A549 (cell line): ENCODE results near the gene BABAM2. TPM values are rescaled to one million over a fixed set of nuclear protein-coding genes. Genes with fewer than 3 reads are reported as not detected.
A peak's percentile ranks its signal among the peaks of the same experiment; 100 is the strongest.

Experiments used
- ATOH8 ChIP-seq: fragments of 250-450 bp; sonication (Bioruptor Pico); IDR thresholded peaks from 2 replicates; pipeline ENCODE4 v1.5.0; 2020; ENCODE audit warnings: low read depth, mild to moderate bottlenecking, moderate library complexity
- BCL3 ChIP-seq: fragments of >200 bp; sonication (Bioruptor Twin); formaldehyde crosslinking; IDR thresholded peaks from 3 replicates; pipeline ENCODE4 v1.6.1; 2016
- CHD2 ChIP-seq: fragments of 150-350 bp; IDR thresholded peaks from 2 replicates; pipeline ENCODE4 v1.6.1; 2014; ENCODE audit warnings: low read length; ENCODE audit not compliant: partially characterized antibody
- CHD4 ChIP-seq: fragments of 200-600 bp; sonication (generic); IDR thresholded peaks from 2 replicates; pipeline ENCODE4 v1.6.1; 2016; ENCODE audit warnings: antibody characterized with exemption, mild to moderate bottlenecking, borderline replicate concordance
- CTCF ChIP-seq: fragments of >200 bp; sonication (Bioruptor Twin); formaldehyde crosslinking; IDR thresholded peaks from 3 replicates; pipeline ENCODE4 v1.5.1; 2016
- ELK1 ChIP-seq: fragments of 150-350 bp; IDR thresholded peaks from 2 replicates; pipeline ENCODE4 v1.6.1; 2014; ENCODE audit warnings: low read depth, mild to moderate bottlenecking, low read length
- EP300 ChIP-seq, 2 experiments: fragments of >200 bp; sonication (Bioruptor Twin); formaldehyde crosslinking; IDR thresholded peaks; 2 replicates in 1 of 2; 3 replicates in 1 of 2; pipeline ENCODE4 v1.6.1; 2016 to 2017
- ESRRA ChIP-seq: fragments of 150-350 bp; IDR thresholded peaks from 2 replicates; pipeline ENCODE4 v1.6.1; 2014; ENCODE audit warnings: mild to moderate bottlenecking, low read length, borderline replicate concordance
- FOSL2 ChIP-seq, 2 experiments: fragments of 450-650 bp in 1 of 2; fragments of >200 bp in 1 of 2; sonication (Bioruptor Twin) in 1 of 2; formaldehyde crosslinking; IDR thresholded peaks; 2 replicates each; pipeline versions ENCODE4 v1.5.0 to v1.6.1; 2016 to 2020; ENCODE audit warnings: mild to moderate bottlenecking in 1 of 2, moderate library complexity in 1 of 2
- FOXS1 ChIP-seq: fragments of 250-450 bp; sonication (Bioruptor Pico); IDR thresholded peaks from 2 replicates; pipeline ENCODE4 v1.5.0; 2020; ENCODE audit warnings: mild to moderate bottlenecking, moderate library complexity
- HES2 ChIP-seq: fragments of >200 bp; sonication (Bioruptor Twin); formaldehyde crosslinking; IDR thresholded peaks from 2 replicates; pipeline ENCODE4 v1.6.1; 2016
- HMGXB4 ChIP-seq: fragments of 250-450 bp; sonication (Bioruptor Pico); IDR thresholded peaks from 2 replicates; pipeline ENCODE4 v1.5.0; 2021; ENCODE audit warnings: mild to moderate bottlenecking, moderate library complexity, borderline replicate concordance
- KDM1A ChIP-seq: fragments of 200-600 bp; sonication (generic); IDR thresholded peaks from 2 replicates; pipeline ENCODE4 v1.6.1; 2016; ENCODE audit warnings: low read depth, mild to moderate bottlenecking
- MAX ChIP-seq: IDR thresholded peaks from 2 replicates; pipeline ENCODE4 v1.6.1; 2012
- MYC ChIP-seq: IDR thresholded peaks from 2 replicates; pipeline ENCODE4 v1.6.1; 2012; ENCODE audit warnings: mild to moderate bottlenecking, inconsistent platforms, low read length, improper control_type of control experiment, borderline replicate concordance
- NFE2L2 ChIP-seq: fragments of 150-350 bp; conservative IDR thresholded peaks from 2 replicates; pipeline ENCODE4 v1.6.1; 2014; ENCODE audit warnings: low read length
- PBX3 ChIP-seq: IDR thresholded peaks from 2 replicates; pipeline ENCODE4 v1.6.1; 2012
- PHF8 ChIP-seq: fragments of 200-600 bp; sonication (generic); IDR thresholded peaks from 2 replicates; pipeline ENCODE4 v1.6.1; 2016; ENCODE audit warnings: low read depth, mild to moderate bottlenecking, antibody characterized with exemption, moderate library complexity, borderline replicate concordance
- RAD21 ChIP-seq, 2 experiments: fragments of >200 bp in 1 of 2; sonication (Bioruptor Twin) in 1 of 2; formaldehyde crosslinking in 1 of 2; IDR thresholded peaks in 1 of 2; conservative IDR thresholded peaks in 1 of 2; 2 replicates in 1 of 2; 3 replicates in 1 of 2; pipeline ENCODE4 v1.6.1; 2012 to 2018; ENCODE audit warnings: inconsistent platforms in 1 of 2
- RNF2 ChIP-seq: fragments of 200-600 bp; sonication (generic); IDR thresholded peaks from 2 replicates; pipeline ENCODE4 v1.6.1; 2016; ENCODE audit warnings: low read depth, mild to moderate bottlenecking, antibody characterized with exemption, moderate library complexity, borderline replicate concordance
- SMC3 ChIP-seq: fragments of >200 bp; sonication (Bioruptor Twin); formaldehyde crosslinking; IDR thresholded peaks from 3 replicates; pipeline ENCODE4 v1.6.1; 2018; ENCODE audit warnings: inconsistent platforms
- TFCP2L1 ChIP-seq: fragments of 250-450 bp; sonication (Bioruptor Pico); IDR thresholded peaks from 2 replicates; pipeline ENCODE4 v1.5.0; 2021; ENCODE audit warnings: mild to moderate bottlenecking
- TP53 ChIP-seq: fragments of 250-450 bp; sonication (Bioruptor Pico); IDR thresholded peaks from 2 replicates; pipeline ENCODE4 v1.5.0; 2021; ENCODE audit warnings: mild to moderate bottlenecking, moderate library complexity
- USF2 ChIP-seq: fragments of 450-650 bp; IDR thresholded peaks from 2 replicates; pipeline ENCODE4 v1.6.1; 2014; ENCODE audit warnings: antibody characterized with exemption
- ZFP36 ChIP-seq: fragments of 450-650 bp; IDR thresholded peaks from 2 replicates; pipeline ENCODE4 v1.6.1; 2014; ENCODE audit warnings: borderline replicate concordance; ENCODE audit not compliant: partially characterized antibody
- polyA plus RNA-seq, 4 experiments: library from polyadenylated mRNA; depleted of rRNA in 3 of 4; stranded (reverse); fragments of >200 nt; fragmentation: RNase III in 1 of 4; extraction: RNeasy Plus Mini Kit Qiagen cat#74134 plus additional on column Dnase treatment in 1 of 4; gene quantifications; 2 replicates in 3 of 4; 3 replicates in 1 of 4; pipeline ENCODE4 v1.2.3, GENCODE V29; 2011 to 2017

BABAM2 gene
- polyA plus RNA-seq, 2 of the 4 experiments (the other 2 are of a cell fraction): 53.7 to 78.4 TPM

- TF ChIP-seq FOXS1: no peak
- 0 out of 3 replicates have a peak, but pooled peaks have one; percentile 30 for TF ChIP-seq SMC3
- no peak for TF ChIP-seq USF2
- no peak for TF ChIP-seq MYC
- TF ChIP-seq ATOH8 (CRISPR knock-in tag): no peak
- peak; percentile 39; the same call in 1 of the 2 replicates for TF ChIP-seq HES2
- TF ChIP-seq ESRRA: no peak
- TF ChIP-seq ELK1: no peak
- no peak for TF ChIP-seq FOSL2 (IDR thresholded peaks at IDR 0.05)
- peak; percentile 29 for TF ChIP-seq FOSL2 (CRISPR knock-in tag; IDR thresholded peaks at IDR 0.05)
- 0 out of 3 replicates have a peak, but pooled peaks have one; percentile 30 for TF ChIP-seq BCL3
- TF ChIP-seq RAD21 (conservative IDR thresholded peaks at IDR 0.05 in 1 of 2, IDR thresholded peaks at IDR 0.05 in 1 of 2): no peak
- TF ChIP-seq PHF8: no peak
- TF ChIP-seq CHD2: no peak
- TF ChIP-seq TP53 (CRISPR knock-in tag): no peak
- TF ChIP-seq CTCF: no peak
- TF ChIP-seq RNF2: no peak
- TF ChIP-seq TFCP2L1 (CRISPR knock-in tag): no peak
- no peak for TF ChIP-seq MAX
- TF ChIP-seq KDM1A: no peak
- TF ChIP-seq ZFP36: no peak
- no peak for TF ChIP-seq CHD4
- peak; percentile 38 to 47; a peak in 2 of 5 replicates for TF ChIP-seq EP300 (IDR thresholded peaks at IDR 0.05)
- no peak for TF ChIP-seq PBX3
- TF ChIP-seq NFE2L2: no peak
- no peak for TF ChIP-seq HMGXB4 (CRISPR knock-in tag)
Measured at GRCh38 chr2:27956888-27957287, 66.4 kb downstream of the BABAM2 start (continued).
